Amniotic epithelial cell (primary cell): ENCODE measurements around the gene ITGA1.
"Not testable (repeated sequence)": the region's sequence is repeated elsewhere in the genome, so short reads cannot be mapped to it uniquely, and the experiment has no call there.

ENCODE experiments used
- DNase-seq: peaks from one replicate; pipeline ENCODE4 v3.0.0-alpha.2; 2010; ENCODE audit warnings: low read depth

ITGA1 gene

GRCh38 chr5:52831786-52832511 lies 44.2 kb downstream of the ITGA1 start:
- peak; percentile 62 for DNase-seq

GRCh38 chr5:52834320-52834719 lies 46.6 kb downstream of the ITGA1 start:
- no peak for DNase-seq

- DNase-seq, result peak; percentile 82
Measured at GRCh38 chr5:52837068-52837467, 49.4 kb downstream of the ITGA1 start.

GRCh38 chr5:52837591-52838001 lies 49.9 kb downstream of the ITGA1 start:
- DNase-seq, result peak; percentile 44

GRCh38 chr5:52838326-52839015 lies 50.8 kb downstream of the ITGA1 start:
- peak; percentile 86 for DNase-seq

GRCh38 chr5:52839285-52839684 lies 51.6 kb downstream of the ITGA1 start:
- DNase-seq, result no peak

- peak; percentile 71 for DNase-seq
Measured at GRCh38 chr5:52840277-52841050, 52.7 kb downstream of the ITGA1 start.

GRCh38 chr5:52841114-52841513 lies 53.4 kb downstream of the ITGA1 start:
- no peak for DNase-seq

- DNase-seq, result peak; percentile 40
Measured at GRCh38 chr5:52842111-52842510, 54.4 kb downstream of the ITGA1 start.

- DNase-seq, result peak; percentile 42
Measured at GRCh38 chr5:52844885-52845284, 57.2 kb downstream of the ITGA1 start.

GRCh38 chr5:52846182-52846842 lies 58.6 kb downstream of the ITGA1 start:
- DNase-seq, result no peak

- not testable (repeated sequence) for DNase-seq
Measured at GRCh38 chr5:52848688-52849087, 61.0 kb downstream of the ITGA1 start.

GRCh38 chr5:52849544-52849943 lies 61.8 kb downstream of the ITGA1 start:
- no peak for DNase-seq

GRCh38 chr5:52853650-52854049 lies 65.9 kb downstream of the ITGA1 start:
- DNase-seq, result peak; percentile 55

- DNase-seq, result no peak
Measured at GRCh38 chr5:52854301-52854700, 66.6 kb downstream of the ITGA1 start.

- DNase-seq, result no peak
Measured at GRCh38 chr5:52854949-52855348, 67.2 kb downstream of the ITGA1 start.

- DNase-seq, result peak; percentile 55
Measured at GRCh38 chr5:52856564-52856963, 68.8 kb downstream of the ITGA1 start.

GRCh38 chr5:52859628-52860027 lies 71.9 kb downstream of the ITGA1 start:
- DNase-seq, result peak; percentile 72

GRCh38 chr5:52861368-52861767 lies 73.7 kb downstream of the ITGA1 start:
- DNase-seq, result no peak

- DNase-seq, result no peak
Measured at GRCh38 chr5:52863715-52864290, 76.1 kb downstream of the ITGA1 start.

GRCh38 chr5:52864371-52864770 lies 76.7 kb downstream of the ITGA1 start:
- peak; percentile 91 for DNase-seq

GRCh38 chr5:52864884-52865283 lies 77.2 kb downstream of the ITGA1 start:
- DNase-seq, result peak; percentile 88
